ENCODE data around the gene KIAA1755. TPM values are rescaled to one million over a fixed set of nuclear protein-coding genes. Genes with fewer than 3 reads are reported as not detected.

KIAA1755 gene
- total and polyA plus RNA-seq, 10 of the 15 experiments (the other 5 are each of a cell fraction or from before 2014, with no cell fraction given), result not detected

- no peak for DNase-seq (ENCODE audit: low read depth, low spot score)
- CTCF ChIA-PET, result interaction anchor here (1.3 to 6.2 kb wide), 3 partner anchors 13 to 150 kb away, joined by 3 to 35 read pairs (median 3); no protein-coding TSS in a partner anchor
- no peak overlapping the region for H3K4me3 ChIP-seq
- no peaks in the 10 kb centered on the region for H3K9me3 ChIP-seq (replicated peaks; ENCODE audit: control insufficient read depth, insufficient read depth, low read length)
- H3K9ac ChIP-seq (ENCODE audit: control insufficient read depth, insufficient read depth, low read length), result no peak overlapping the region
- H3K4me2 ChIP-seq (ENCODE audit: control insufficient read depth, insufficient read depth), result no peak overlapping the region
- POLR2A ChIA-PET, result no interaction called here
- intact Hi-C loops (cut with micrococcal nuclease; ENCODE audit: unreplicated experiment) (no loop called here), in situ Hi-C loops (cut with MboI) (no loop called here)
- H3K27me3 ChIP-seq (replicated peaks in 1 of 2; ENCODE audit: control insufficient read depth in 2 of 2, insufficient read depth in 2 of 2, low read length in 1 of 2), result no peaks in the 10 kb centered on the region; a peak in 2 of 4 replicates
- BruUV-seq (replicated peaks), result no TSS peak
- SMC1A ChIA-PET (ENCODE audit: uncharacterized antibody, unreplicated experiment), result interaction anchor here (1.1 to 1.5 kb wide), 3 partner anchors 12 to 174 kb away, joined by 3 to 7 read pairs (median 5); no protein-coding TSS in a partner anchor
- no peaks in the 10 kb centered on the region for H3K4me1 ChIP-seq (ENCODE audit: control insufficient read depth, insufficient read depth, low read length)
- no peaks in the 10 kb centered on the region for H3K79me2 ChIP-seq (ENCODE audit: control insufficient read depth, insufficient read depth, low read length)
- FAIRE-seq, result no peak
- ATAC-seq, result no peak
- RAD21 ChIA-PET (ENCODE audit: unreplicated experiment), result no interaction called here
- no peaks in the 10 kb centered on the region for H4K20me1 ChIP-seq (ENCODE audit: control insufficient read depth, insufficient read depth)
- H2AFZ ChIP-seq (ENCODE audit: control insufficient read depth, low read depth, low read length), result no peak overlapping the region
- no peaks in the 10 kb centered on the region for H3K36me3 ChIP-seq (ENCODE audit: control insufficient read depth in 2 of 2, insufficient read depth in 2 of 2, low read length in 1 of 2)
- WGBS (ENCODE audit: insufficient coverage, insufficient replicate concordance, low lambda C conversion rate, missing lambda C conversion rate), result 43% methylated on average over 1 of the region's 1 CpG
- no peak overlapping the region for H3K27ac ChIP-seq (ENCODE audit: control insufficient read depth, insufficient read depth)
- no peak for TF ChIP-seq LARP7 (IDR thresholded peaks at IDR 0.05)
- TF ChIP-seq NKRF (conservative IDR thresholded peaks at IDR 0.05), result no peak
- no peak for TF ChIP-seq SRF (IDR thresholded peaks at IDR 0.05; ENCODE audit: low read depth in 2 of 2, low read length in 2 of 2)
- TF ChIP-seq MYC (IDR thresholded peaks at IDR 0.05; ENCODE audit: insufficient read depth, insufficient read length, insufficient replicate concordance, low read length, severe bottlenecking), result no peak
- TF ChIP-seq PRDM15 (CRISPR knock-in tag; IDR thresholded peaks at IDR 0.05), result no peak
- TF ChIP-seq NFIC (IDR thresholded peaks at IDR 0.05; ENCODE audit: low read depth, low read length), result no peak
- TF ChIP-seq, protein P1, sequence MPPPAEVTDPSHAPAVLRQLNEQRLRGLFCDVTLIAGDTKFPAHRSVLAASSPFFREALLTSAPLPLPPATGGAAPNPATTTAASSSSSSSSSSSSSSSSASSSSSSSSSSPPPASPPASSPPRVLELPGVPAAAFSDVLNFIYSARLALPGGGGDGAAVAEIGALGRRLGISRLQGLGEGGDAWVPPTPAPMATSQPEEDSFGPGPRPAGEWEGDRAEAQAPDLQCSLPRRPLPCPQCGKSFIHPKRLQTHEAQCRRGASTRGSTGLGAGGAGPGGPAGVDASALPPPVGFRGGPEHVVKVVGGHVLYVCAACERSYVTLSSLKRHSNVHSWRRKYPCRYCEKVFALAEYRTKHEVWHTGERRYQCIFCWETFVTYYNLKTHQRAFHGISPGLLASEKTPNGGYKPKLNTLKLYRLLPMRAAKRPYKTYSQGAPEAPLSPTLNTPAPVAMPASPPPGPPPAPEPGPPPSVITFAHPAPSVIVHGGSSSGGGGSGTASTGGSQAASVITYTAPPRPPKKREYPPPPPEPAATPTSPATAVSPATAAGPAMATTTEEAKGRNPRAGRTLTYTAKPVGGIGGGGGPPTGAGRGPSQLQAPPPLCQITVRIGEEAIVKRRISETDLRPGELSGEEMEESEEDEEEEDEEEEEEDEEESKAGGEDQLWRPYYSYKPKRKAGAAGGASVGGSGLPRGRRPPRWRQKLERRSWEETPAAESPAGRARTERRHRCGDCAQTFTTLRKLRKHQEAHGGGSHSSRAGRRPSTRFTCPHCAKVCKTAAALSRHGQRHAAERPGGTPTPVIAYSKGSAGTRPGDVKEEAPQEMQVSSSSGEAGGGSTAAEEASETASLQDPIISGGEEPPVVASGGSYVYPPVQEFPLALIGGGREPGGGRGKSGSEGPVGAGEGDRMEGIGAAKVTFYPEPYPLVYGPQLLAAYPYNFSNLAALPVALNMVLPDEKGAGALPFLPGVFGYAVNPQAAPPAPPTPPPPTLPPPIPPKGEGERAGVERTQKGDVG (CRISPR knock-in tag; IDR thresholded peaks at IDR 0.05), result no peak
- TF ChIP-seq, protein P2, sequence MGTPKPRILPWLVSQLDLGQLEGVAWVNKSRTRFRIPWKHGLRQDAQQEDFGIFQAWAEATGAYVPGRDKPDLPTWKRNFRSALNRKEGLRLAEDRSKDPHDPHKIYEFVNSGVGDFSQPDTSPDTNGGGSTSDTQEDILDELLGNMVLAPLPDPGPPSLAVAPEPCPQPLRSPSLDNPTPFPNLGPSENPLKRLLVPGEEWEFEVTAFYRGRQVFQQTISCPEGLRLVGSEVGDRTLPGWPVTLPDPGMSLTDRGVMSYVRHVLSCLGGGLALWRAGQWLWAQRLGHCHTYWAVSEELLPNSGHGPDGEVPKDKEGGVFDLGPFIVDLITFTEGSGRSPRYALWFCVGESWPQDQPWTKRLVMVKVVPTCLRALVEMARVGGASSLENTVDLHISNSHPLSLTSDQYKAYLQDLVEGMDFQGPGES (IDR thresholded peaks at IDR 0.05), result no peak
- no peak for TF ChIP-seq STAT1 (conservative IDR thresholded peaks at IDR 0.05)
- TF ChIP-seq, protein P3, sequence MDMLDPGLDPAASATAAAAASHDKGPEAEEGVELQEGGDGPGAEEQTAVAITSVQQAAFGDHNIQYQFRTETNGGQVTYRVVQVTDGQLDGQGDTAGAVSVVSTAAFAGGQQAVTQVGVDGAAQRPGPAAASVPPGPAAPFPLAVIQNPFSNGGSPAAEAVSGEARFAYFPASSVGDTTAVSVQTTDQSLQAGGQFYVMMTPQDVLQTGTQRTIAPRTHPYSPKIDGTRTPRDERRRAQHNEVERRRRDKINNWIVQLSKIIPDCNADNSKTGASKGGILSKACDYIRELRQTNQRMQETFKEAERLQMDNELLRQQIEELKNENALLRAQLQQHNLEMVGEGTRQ (IDR thresholded peaks at IDR 0.05; ENCODE audit: borderline replicate concordance, low read depth, low read length), result no peak
- no peak for TF ChIP-seq BRCA1 (IDR thresholded peaks at IDR 0.05; ENCODE audit: low read depth, low read length)
- TF ChIP-seq POU2F2 (IDR thresholded peaks at IDR 0.05; ENCODE audit: borderline replicate concordance, low read depth, low read length), result no peak
- no peak for TF ChIP-seq RFX5 (IDR thresholded peaks at IDR 0.05; ENCODE audit: low read depth, low read length)
Measured at GRCh38 chr20:38208088-38208487, 52.4 kb downstream of the KIAA1755 start.

Measured in GM12878 (cell line).